NCI-H2196 treated with DMSO at 0.1 percent for 48 hours (cell line): Measurements from ENCODE around the gene LLGL2.
"Not testable (repeated sequence)": the region's sequence is repeated elsewhere in the genome, so short reads cannot be mapped to it uniquely, and the experiment has no call there.

Experiments
- DNase-seq: peaks from one replicate; lab custom pipeline; 2025; ENCODE audit not compliant: unreplicated experiment; lab: John Stamatoyannopoulos, UW

The LLGL2 gene

GRCh38 chr17:75589919-75590303 is 64.4 kb downstream of the LLGL2 start:
- no peak for DNase-seq

GRCh38 chr17:75590314-75590761 is 64.8 kb downstream of the LLGL2 start:
- DNase-seq, result no peak

DNA sequence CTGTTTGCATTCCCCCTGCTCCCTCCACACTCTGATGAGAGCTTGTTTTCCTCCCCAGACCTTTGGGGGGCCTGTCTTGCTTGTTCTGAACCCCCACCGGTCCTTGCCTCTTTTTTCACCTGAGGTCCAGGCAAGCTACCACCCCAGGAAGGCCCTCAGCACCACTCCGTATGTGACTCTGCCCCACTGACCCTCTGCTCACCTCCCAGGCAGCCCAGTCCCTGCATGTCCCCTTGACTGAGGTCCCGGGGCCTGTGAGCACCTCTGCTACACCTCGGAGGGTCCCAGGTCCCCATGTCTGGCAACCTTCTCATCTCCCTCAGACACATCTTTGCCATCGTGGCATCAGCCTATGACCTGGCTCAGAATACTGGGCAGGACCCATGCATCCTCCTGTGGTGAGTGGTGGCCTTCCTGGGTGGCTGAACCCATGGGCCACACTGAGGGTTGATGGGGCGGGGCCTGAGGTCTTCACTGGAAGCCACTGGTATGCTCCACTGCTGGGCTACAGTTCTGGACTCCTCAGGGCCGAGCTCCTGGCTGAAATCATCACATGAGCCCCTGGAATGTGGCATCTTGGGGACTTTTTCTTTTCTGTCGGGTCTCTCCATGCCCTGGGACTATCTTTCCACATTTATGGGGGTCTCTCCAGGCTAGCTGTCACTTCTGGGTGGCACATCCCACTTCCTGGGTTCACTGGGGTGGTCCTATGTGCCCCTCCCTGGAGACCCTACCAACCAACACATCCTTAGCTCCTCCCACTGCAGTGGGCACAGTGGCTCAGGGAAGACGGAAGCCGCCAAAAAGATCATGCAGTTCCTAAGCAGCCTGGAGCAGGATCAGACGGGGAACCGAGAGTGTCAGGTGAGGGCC is 65.6 kb downstream of the LLGL2 start:
- DNase-seq, result no peak

GRCh38 chr17:75591722-75592302 is 66.3 kb downstream of the LLGL2 start:
- DNase-seq, result no peak

DNA sequence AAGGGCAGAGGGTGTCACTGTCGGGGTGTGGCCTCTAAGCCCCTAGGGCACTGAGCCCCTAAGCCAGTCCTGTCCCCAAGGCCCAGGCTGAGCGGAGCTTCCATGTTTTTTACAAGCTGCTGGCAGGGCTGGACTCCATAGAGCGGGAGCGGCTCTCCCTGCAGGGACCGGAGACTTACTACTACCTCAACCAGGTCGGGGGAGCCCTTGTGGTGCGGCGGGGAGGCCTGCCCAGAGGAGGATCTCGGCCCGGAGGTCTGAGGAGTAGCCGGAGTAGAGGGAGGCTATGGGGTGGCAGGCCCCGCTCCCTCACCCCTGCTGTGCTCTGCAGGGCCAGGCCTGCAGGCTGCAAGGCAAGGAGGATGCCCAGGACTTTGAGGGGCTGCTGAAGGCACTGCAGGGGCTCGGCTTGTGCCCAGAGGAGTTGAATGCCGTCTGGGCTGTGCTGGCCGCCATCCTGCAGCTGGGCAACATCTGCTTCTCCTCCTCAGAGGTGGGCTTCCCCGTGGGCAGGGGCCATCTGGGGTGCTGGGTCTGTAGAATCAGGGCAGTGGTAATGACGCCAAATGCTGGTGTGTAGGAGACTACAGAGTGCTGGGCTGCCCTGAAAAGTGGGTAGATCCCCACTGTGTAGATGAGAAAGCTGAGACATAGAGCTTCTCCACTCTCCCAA is 67.0 kb downstream of the LLGL2 start:
- no peak for DNase-seq

- DNase-seq, result not testable (repeated sequence)
These were observed 67.9 kb downstream of the LLGL2 start for GRCh38 chr17:75593430-75593829.

DNA sequence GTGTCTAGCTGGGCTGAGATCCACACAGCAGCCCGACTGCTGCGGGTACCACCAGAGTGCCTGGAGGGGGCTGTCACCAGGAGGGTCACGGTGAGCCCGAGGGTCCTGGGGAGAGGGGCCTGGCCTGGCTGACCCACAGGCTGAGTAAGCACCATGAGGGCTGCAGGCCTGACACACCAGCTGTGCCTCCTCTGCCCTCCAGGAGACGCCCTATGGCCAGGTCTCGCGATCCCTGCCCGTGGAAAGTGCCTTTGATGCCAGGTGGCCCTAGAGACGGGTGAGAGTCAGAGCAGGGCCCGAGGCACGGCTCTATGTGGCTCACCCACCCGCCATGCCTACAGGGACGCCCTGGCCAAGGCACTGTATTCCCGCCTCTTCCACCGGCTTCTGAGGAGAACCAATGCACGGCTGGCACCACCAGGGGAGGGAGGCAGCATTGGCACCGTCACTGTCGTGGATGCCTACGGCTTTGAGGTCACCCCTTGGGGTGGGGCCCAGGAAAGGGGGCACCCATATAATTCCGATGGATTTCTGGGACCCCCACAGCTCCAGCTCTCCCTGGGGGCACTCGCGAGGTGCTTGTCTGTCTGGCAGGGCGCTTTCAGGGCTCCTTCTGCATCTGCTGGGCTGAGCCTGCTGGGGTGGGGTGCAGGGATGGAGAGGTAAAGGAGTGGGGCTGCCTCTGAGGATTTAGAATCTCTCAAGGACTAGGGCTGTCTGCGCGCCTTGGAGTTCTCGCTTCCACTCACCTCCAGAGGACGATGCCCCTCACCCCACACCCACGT is 69.2 kb downstream of the LLGL2 start:
- DNase-seq, result no peak

GRCh38 chr17:75595284-75595919 is 69.9 kb downstream of the LLGL2 start:
- DNase-seq, result no peak

DNA sequence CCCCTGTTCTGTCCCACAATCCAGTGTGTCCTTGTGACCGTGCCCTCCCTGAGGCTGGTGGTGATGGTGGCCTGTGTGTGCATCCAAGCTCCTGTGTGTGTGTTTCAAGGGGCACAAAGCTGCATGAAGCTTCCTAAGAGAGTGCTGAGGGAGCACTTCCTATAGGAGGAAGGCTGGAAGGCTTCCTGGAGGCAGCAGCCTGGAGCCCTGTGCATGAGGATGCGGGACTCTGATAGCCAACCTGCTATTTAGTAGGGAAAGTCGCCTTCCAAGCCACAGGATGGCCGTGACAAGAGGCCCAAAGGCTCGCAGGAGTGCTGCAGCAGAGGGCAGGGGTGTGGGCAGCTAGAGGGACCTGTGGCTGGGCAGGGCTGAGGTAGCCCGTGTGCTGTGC is 70.4 kb downstream of the LLGL2 start:
- no peak for DNase-seq

GRCh38 chr17:75596320-75597087 is 71.0 kb downstream of the LLGL2 start:
- DNase-seq, result no peak

DNA sequence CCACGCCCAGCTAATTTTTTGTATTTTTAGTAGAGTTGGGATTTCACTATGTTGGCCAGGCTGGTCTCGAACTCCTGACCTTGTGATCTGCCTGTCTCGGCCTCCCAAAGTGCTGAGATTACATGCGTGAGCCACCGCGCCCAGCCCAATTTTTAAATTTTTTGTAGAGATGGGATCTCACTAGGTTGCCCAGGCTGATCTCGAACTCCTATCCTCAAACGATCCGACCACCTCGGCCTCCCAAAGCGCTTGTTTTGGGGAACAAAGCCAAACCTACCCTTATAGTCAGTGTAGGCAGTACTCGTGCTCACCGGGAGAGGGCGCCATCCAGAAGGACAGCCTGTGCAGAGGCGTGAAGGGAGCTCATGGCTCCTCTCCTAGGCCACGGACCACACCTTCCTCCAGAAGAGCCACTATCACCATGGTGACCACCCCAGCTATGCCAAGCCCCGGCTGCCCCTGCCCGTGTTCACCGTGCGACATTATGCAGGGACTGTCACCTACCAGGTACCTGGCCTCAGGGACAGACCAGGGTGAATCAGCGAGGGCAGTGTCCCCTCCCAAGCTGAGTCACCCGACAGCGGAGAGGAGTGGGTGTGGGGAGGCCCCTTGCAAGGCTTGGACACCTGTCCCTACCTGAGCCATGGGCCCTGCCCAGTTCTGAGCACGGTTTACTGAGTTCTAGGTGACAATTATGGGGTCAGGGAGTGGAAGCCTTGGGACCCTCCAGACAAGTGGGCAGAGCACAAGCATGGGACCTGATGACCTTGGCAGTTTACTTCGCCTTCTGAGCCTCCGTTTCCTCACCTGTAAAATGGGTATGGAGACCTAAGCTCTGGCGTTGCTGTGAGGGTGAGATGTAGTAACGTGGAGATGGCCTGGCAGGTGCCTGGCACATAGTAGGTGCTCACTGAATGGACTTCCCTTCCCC is 75.8 kb downstream of the LLGL2 start:
- peak; percentile 24 for DNase-seq

GRCh38 chr17:75602644-75603043 is 77.1 kb downstream of the LLGL2 start:
- DNase-seq, result no peak

DNA sequence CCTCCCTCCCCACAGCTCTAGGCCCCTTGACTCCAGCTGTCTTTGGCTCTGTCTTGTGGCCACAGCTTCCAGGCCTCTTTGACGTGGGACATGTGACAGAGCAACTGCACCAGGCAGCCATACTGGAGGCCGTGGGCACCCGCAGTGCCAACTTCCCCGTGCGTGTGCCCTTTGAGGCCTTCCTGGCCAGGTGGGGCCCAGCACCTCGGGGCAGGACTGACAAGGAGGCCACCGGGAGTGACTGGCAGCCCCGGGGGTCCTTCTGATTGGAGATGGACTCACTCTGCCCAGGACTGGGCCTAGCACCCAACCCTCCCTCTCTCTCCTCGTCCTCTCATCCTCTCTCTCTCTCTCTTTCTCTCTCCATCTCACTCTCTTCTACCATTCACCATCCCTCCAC is 77.6 kb downstream of the LLGL2 start:
- DNase-seq, result no peak

GRCh38 chr17:75604034-75604695 is 78.7 kb downstream of the LLGL2 start:
- no peak for DNase-seq

DNA sequence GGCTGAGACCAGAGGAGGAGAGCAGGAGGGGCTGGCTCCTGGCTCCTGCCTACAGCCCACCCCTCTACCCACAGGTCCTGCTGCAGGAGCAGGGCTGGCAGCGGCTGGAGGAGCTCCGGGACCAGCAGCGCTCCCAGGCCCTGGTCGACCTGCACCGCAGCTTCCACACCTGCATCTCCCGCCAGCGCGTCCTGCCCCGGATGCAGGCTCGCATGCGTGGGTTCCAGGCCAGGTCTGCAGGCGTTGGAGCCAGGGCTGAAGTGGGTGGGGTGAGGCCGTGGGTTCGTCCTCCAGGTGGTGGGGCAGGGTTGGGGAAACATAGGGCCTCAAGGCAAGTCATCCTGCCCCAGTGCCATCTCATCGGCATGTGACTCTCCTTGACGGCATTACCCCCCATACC is 80.3 kb downstream of the LLGL2 start:
- DNase-seq, result no peak

DNA sequence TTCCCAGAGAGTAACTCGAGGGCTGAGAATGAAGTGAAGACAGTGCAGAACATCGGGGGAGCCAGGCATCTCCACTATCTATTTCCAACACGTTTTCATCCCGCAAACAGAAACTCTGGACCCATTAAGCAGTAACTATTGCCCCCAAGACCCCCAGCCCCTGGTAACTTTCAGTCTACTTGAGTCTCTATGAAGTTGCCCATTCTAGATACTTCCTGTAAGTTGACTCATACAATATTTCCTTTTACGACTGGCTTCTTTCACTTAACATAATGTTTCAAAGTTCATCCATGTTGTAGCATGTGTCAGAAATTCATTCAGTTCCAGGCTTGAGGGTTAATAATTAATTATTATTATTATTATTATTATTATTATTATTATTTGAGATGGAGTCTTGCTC is 81.6 kb downstream of the LLGL2 start:
- no peak for DNase-seq

DNA sequence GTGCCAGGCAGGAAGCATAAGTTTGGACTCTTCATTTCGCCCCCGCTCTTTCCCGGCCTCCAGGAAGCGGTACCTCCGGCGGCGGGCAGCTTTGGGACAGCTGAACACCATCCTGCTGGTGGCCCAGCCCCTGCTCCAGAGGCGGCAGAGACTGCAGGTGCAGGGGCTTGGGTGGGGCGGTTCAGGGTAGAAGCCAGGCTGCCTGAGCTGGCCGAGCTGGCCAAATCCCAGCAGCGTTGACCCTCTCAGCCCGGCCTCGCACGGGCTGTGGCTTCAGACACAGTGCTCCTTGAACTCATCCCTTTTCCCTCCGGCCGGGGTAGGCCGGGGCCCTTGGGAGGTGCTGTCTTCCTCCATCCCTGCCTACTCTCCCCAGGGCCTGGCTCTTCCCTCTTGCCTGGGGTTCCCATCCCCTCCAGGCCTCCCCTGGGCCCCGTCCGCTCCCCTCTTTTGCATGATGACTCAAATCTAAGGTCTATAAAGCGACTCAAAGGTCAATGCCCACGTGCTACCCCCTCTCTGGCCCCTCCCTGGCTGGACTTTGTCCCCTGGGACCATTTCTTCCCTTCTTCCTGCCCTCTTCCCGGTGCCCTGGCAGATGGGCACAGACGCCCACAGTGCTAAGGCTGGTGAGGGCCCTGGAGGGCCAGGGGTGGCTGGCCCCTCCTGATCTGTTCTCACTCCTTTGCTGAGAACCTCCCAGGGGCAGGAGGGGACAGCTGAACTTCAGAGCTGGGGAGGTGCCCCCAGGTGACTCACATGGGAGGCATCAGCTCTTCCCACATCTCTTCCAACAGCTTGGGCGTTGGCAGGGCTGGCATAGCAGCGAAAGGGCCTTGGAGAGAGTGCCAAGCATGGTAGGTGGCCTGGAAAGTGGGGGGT is 84.8 kb downstream of the LLGL2 start:
- DNase-seq, result no peak
